ENCODE data around the gene CBX2. TPM values are rescaled to one million over a fixed set of nuclear protein-coding genes. Genes with fewer than 3 reads are reported as not detected.

CBX2 gene
- total RNA-seq = 1.8 and 4.9 TPM in 2 replicates

GRCh38 chr17:79777894-79778503, at the start of gene CBX2:
CBX2 (plus strand) TSS chr17:79778148; CDS start chr17:79778236, 88 bp downstream.

GRCh38 chr17:79730769-79731483, 47.0 kb upstream of the CBX2 start, which contains the start of gene ENPP7:
ENPP7 (plus strand) TSS chr17:79730943; CDS start chr17:79731140, 197 bp downstream.

DNA sequence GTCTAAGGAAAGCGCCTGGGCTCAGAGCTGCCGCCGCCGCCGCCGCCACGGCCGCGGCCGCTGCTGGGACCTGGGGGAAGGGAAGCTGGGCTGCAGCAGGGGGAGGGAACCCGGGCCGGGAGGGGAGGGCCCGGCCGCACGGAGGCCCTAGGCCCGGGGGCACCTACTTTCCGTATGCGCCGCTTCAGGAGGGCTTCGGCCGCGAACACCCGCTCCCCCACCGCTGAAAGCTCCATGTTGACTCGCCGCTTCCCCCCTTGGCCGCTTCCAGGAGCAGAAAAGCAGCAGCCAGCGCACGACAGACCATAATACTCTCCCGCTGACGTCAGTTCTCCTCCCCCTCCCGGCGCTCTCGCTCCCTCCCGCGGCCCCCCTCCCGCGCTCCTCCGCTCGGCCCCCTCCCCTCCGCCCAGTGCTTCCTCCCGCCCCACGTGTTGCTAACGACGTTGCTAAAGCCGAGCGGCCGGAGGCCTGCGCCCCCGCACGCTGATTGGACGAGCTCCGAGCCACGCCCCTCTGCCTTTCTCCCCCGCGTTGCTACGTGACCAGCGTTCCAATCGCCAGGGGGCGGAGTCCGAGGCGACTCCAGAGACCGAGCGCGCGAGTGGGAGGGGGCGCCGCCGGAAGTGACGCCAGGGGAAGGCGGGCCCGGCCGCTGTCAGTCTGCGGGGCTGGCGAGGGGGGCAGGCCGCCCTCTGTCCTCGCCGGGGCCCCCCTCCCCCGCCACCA, 19.0 kb downstream of the CBX2 start, which contains the start of gene CBX8:
Gene CBX8 (minus strand): TSS at position 315 of the 729 bp plus-strand sequence. CDS start 79 bp downstream, at position 236.

Other genes starting within 250 kb of the CBX2 start
- gene RBFOX3, start 167.1 kb upstream of the CBX2 start, total RNA-seq = not detected in 2 replicates
- gene ENPP7, start 47.2 kb upstream of the CBX2 start, total RNA-seq = not detected in 2 replicates
- gene CBX8, start 18.9 kb downstream of the CBX2 start, total RNA-seq = 3.0 and 4.4 TPM in 2 replicates
- 11.4 and 17.2 TPM in 2 replicates for gene CBX4, start 61.3 kb downstream of the CBX2 start, total RNA-seq